ENCODE data around the gene JAKMIP2. TPM values are rescaled to one million over a fixed set of nuclear protein-coding genes. Genes with fewer than 3 reads are reported as not detected.

JAKMIP2 gene
- polyA plus RNA-seq, 1 donor: 1.3 TPM

GRCh38 chr5:147693233-147693632 is 89.3 kb downstream of the JAKMIP2 start:
- no peak for DNase-seq

- no peak for DNase-seq
Measured at GRCh38 chr5:147691130-147691529, 91.4 kb downstream of the JAKMIP2 start.

GRCh38 chr5:147690595-147690994 is 91.9 kb downstream of the JAKMIP2 start:
- DNase-seq: no peak

GRCh38 chr5:147689426-147689825 is 93.1 kb downstream of the JAKMIP2 start:
- DNase-seq: no peak

GRCh38 chr5:147688656-147689356 is 93.7 kb downstream of the JAKMIP2 start:
- DNase-seq: no peak

- no peak for DNase-seq
Measured at GRCh38 chr5:147687118-147687517, 95.4 kb downstream of the JAKMIP2 start.

GRCh38 chr5:147686421-147686820 is 96.1 kb downstream of the JAKMIP2 start:
- no peak for DNase-seq

- no peak for DNase-seq
Measured at GRCh38 chr5:147685993-147686392, 96.5 kb downstream of the JAKMIP2 start.

GRCh38 chr5:147675168-147675567 is 107.4 kb downstream of the JAKMIP2 start:
- no peak for DNase-seq

GRCh38 chr5:147674411-147674810 is 108.1 kb downstream of the JAKMIP2 start:
- DNase-seq: no peak

- DNase-seq: no peak
Measured at GRCh38 chr5:147673791-147674190, 108.7 kb downstream of the JAKMIP2 start.

GRCh38 chr5:147673266-147673665 is 109.3 kb downstream of the JAKMIP2 start:
- DNase-seq: peak; percentile 25

- no peak for DNase-seq
Measured at GRCh38 chr5:147671365-147671764, 111.2 kb downstream of the JAKMIP2 start.

- DNase-seq: no peak
Measured at GRCh38 chr5:147670815-147671214, 111.7 kb downstream of the JAKMIP2 start.

- no peak for DNase-seq
Measured at GRCh38 chr5:147669169-147669869, 113.2 kb downstream of the JAKMIP2 start.

- no peak for DNase-seq
Measured at GRCh38 chr5:147668385-147668784, 114.1 kb downstream of the JAKMIP2 start.

- no peak for DNase-seq
Measured at GRCh38 chr5:147667363-147667762, 115.2 kb downstream of the JAKMIP2 start.

GRCh38 chr5:147666419-147666818 is 116.1 kb downstream of the JAKMIP2 start:
- DNase-seq: no peak

- DNase-seq: no peak
Measured at GRCh38 chr5:147661541-147661940, 121.0 kb downstream of the JAKMIP2 start.

GRCh38 chr5:147659166-147659929 is 123.2 kb downstream of the JAKMIP2 start:
- DNase-seq: no peak

- no peak for DNase-seq
Measured at GRCh38 chr5:147658293-147658932, 124.1 kb downstream of the JAKMIP2 start.

- DNase-seq: no peak
Measured at GRCh38 chr5:147648597-147648996, 133.9 kb downstream of the JAKMIP2 start.

- DNase-seq: no peak
Measured at GRCh38 chr5:147645197-147645596, 137.3 kb downstream of the JAKMIP2 start.
